K562 (cell line): ENCODE measurements around the gene AFF3.

Experiments
- CEBPB ChIP-seq: fragments of 450-650 bp; IDR thresholded peaks from 2 replicates; pipeline ENCODE4 v1.6.1; 2016; ENCODE audit warnings: missing genetic modification characterization, missing compliant biosample characterization
- COPS2 ChIP-seq: fragments of 450-650 bp; conservative IDR thresholded peaks from 2 replicates; pipeline ENCODE4 v1.6.1; 2016; ENCODE audit warnings: mild to moderate bottlenecking, moderate library complexity
- FOXO4 ChIP-seq: fragments of 450-650 bp; formaldehyde crosslinking; IDR thresholded peaks from 2 replicates; pipeline ENCODE4 v1.4.0; 2020; ENCODE audit warnings: mild to moderate bottlenecking, moderate library complexity
- GABPA ChIP-seq: fragments of 200-800 bp; sonication (Bioruptor generic); conservative IDR thresholded peaks from 2 replicates; pipeline ENCODE4 v1.6.1; 2016; ENCODE audit warnings: low read depth, missing genetic modification characterization, missing compliant biosample characterization
- HDAC3 ChIP-seq: fragments of 450-650 bp; IDR thresholded peaks from 2 replicates; pipeline ENCODE4 v1.6.1; 2018; ENCODE audit warnings: borderline replicate concordance, mild to moderate bottlenecking, moderate library complexity; ENCODE audit not compliant: partially characterized antibody
- KLF1 ChIP-seq: fragments of 450-650 bp; IDR thresholded peaks from 2 replicates; pipeline ENCODE4 v1.6.1; 2016; ENCODE audit warnings: missing genetic modification characterization, missing compliant biosample characterization
- RBBP5 ChIP-seq: fragments of 200-600 bp; sonication (generic); IDR thresholded peaks from 2 replicates; pipeline ENCODE4 v1.6.1; 2012; ENCODE audit warnings: borderline replicate concordance, mild to moderate bottlenecking, low read length, control low read depth, inconsistent platforms; ENCODE audit not compliant: insufficient read depth, poor library complexity, severe bottlenecking
- ZNF121 ChIP-seq: sonication (generic); formaldehyde crosslinking; conservative IDR thresholded peaks from 2 replicates; pipeline ENCODE4 v1.8.0; 2022; ENCODE audit warnings: missing genetic modification reagents
- ZNF3 ChIP-seq: fragments of 250-450 bp; sonication (Bioruptor Pico); IDR thresholded peaks from 2 replicates; pipeline ENCODE4 v1.5.0; 2021; ENCODE audit warnings: mild to moderate bottlenecking, moderate library complexity

GRCh38 chr2:100043081-100043890, 99.1 kb downstream of the AFF3 start:
- no peak for TF ChIP-seq KLF1
- TF ChIP-seq ZNF3 (CRISPR knock-in tag) = no peak
- no peak for TF ChIP-seq COPS2
- TF ChIP-seq GABPA (tag) = no peak
- no peak for TF ChIP-seq RBBP5
- TF ChIP-seq ZNF121 (CRISPR knock-in tag) = no peak
- TF ChIP-seq HDAC3 = no peak
- no peak for TF ChIP-seq FOXO4 (CRISPR knock-in tag)
- no peak for TF ChIP-seq CEBPB (tag)
